KG1 (cell line): ENCODE measurements around the gene CLCF1.

Experiments used
- DNase-seq: peaks from one replicate; lab custom pipeline; 2025; lab: John Stamatoyannopoulos, UW

The CLCF1 gene

DNA sequence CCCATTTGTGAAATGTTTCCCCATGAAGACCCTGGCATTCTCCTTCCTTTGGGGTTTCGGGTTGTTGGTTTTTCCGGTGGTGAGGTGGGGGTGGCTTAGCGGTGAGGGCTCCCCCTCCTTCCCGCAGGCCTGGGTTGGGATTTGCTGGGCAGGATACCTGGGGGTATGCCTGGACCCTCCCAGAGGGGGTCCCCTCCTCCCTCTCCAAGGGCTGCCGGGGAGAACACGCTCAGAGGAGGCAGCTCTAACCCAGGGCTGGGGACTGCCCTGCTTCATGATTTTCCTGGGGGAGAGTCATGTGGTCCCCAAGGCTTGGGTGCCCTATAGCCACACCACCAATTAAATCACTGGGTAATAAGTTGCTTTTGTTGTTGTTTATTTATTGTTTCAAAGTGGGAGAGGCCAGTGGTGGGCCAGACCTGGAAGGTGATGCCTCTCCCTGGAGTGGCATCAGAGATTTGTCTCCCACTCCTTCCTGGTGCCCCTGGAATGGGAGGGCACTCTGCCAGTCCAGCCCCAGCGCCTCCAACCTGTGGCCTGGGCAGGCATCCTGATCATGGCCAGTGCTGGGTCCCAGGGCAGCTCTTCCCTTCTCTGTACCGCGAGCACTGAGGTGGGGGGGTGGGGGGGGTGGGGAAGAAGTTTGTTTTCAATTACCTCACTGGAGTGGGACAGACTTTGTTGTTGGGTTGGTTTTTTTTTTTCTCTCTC, 1.3 kb upstream of the CLCF1 start:
- no peak for DNase-seq

DNA sequence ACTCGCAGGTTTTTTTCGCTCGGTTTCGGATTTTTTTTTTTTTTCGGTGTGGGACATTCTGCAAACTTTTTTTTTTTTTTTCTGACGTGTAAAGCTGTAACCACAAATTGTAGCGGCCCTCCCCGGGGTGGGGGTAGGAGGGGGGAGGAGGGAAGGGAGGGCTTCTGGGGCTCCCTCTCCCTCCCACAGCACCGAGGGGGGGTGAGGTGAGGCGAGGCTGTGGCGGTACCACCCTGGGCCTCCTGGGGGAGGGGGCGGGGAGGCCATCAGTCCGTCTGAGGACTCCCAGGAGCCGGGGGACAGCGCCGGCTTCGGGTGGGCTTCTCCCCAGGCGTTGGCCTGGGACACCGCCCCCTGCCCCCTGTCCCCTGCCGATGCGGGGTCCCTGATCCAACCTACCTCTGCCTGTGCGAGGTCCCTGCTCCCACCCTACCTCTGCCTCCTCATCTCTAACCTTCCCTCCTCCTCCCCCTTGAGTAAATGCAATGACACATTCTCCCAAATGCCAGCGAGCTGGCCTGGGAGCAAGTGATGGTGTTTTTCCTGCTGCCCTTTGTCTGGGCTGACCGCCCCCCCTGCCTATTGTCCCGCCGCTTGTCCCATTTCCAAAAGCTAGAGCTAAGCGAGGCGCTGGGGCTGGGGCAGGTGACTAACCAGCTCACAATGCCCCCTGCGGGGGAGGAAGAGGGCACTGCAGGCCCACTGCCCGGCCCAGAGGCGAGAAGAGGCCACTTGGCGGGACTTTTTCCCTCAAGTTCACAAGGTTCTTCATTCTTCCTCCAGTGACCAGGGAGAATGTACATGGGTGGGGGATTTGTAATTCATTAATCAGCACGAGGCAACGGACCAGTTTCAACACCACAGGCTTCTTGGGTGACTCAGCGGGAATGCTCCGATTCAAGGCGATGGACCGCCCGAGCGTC, 511 bp upstream of the CLCF1 start:
- no peak for DNase-seq

DNA sequence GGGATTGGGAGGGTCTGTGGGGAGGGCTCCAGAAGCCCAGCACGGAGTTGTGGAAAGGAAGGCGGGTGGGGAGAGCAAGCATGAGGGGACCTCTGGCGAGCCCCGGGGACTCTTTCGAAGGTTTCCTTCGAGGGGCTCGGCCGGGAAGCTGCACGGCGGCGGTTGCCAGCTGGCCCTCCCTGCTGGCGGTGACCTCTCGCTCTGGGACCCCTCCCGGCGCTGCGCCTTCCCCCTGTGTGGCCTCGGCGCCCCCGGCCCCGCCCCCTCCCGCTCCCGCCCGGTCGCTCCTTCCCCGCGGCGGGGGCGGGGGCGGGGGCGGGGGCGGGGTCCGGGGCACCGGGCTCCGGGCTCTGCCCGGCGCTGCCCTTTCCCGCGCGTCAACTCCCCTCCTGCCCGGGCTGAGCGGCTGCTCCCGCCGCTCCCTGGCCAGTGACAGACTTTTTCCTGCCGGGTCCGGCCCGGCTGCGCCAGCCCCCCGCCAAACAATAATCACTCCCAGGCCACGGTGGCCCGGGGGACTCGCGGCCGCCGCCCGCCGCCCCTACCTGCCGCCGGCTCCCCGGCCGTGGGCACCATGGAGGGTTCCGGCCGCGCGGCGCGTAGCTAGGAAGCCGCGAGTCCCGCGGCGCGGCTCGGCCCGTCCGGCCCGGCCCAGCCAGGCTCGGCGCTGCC, 941 bp downstream of the CLCF1 start:
- no peak for DNase-seq

DNA sequence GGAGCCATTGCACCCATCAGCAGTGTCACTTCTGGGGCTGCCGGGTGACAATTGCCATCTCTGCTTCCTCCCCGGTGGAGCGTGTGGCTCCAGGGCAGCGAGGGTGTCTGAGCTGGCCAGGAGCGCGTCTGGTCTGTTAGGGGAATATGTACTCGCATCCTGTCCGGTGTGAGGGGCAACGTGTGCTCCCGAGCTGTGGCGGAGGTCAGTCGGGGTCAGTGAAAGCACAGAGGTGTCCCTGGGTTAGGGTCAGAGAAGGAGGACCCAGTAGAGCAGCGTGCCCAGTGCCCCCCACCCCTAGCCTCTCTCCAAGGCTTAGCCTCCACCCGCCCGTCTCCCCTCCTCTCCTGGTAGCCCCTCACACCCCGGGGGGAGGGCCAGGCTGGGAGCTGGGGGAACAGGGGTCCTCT, 1.5 kb downstream of the CLCF1 start:
- no peak for DNase-seq

DNA sequence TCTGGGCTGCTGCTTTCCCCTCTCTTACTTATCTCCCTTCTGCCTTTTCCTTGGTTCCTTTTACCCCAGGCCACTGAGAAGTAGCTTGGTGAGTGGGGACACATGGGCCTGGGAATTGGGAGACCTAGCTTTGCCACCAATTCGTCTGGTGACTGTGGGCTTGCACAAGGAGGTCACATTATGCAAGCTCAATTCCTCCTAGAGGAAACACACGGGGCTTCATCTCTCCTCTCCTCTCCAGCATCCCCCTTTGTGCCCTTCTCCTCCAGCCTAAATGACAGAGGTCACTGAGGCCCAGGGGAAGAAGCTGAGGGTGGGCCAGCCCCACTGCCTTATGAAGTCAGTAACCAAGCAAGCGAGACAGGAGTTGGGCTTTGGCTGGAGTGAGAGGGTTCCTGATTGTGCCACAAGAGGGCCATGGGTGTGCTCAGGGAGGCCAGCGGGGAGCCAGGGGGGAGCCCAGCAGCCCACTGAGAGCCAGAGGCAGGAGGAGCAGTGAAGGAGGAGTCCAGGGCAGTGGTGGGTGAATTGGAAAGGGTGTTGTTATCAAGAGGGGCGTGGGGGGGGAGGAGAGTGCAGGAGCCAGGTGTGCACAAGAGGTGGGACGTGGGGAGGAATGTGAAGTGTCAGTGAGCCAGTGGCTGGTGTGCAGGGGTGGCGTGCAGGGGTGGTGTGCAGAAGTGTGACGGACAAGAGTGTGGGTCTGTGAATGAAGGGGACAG, 2.0 kb downstream of the CLCF1 start:
- DNase-seq = no peak

DNA sequence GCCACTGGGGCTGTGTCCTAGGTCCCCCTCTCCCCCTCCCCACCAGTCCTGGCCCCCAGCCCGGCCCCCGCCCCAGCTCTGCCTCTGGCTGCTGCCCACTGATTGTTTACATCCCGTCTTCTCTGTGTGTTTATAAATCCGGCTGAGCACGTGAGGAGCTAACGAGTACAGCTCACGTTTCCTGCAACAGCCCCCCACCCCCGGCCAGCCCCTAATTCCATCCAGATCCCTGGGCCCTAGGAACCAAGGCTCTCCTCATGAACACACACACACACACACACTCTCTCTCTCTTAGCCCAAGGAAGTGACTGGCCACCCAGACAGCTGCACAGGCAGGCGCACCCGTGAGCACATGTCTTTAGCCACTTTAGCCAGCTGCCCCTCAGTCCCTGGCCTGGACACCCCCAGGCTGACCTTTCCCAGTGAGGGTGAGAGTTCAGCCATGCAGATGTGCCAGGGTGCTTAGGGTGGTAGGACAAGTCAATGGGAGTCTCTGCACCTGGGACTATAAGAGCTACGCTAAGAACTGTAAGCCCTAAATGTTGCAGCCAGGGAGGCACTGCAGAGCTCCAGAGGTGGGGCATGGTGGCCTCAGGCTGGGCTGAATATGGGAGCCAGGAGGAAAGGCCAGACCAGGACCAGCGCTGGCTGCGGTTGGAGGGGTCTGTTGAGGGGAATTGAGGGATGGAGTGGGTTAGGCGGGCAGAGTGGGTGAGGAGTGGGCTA, 2.9 kb downstream of the CLCF1 start:
- DNase-seq = no peak

DNA sequence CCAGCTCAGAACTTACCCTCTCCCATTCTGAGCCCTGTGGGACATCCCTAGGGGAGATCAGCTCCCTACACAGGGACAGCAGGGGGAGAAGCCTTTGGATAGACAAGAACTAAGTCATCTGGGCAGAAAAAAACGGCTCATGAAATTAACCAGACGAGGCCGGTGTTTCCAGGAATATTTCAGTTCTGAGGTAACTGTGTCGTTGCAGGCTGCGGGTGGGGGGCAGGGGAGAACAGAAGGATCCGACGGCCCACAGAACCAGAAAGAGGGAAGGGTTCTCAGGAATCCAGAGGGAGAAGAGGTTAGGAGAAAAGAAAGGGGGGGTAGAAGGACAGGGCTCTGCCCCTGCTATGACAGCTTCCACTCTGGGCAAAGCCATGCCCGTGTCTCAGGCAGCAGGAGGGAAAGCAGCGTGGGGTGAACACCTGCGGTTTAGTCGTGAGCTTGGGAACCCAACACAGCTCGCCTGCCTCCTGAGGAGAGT, 3.6 kb downstream of the CLCF1 start:
- no peak for DNase-seq

DNA sequence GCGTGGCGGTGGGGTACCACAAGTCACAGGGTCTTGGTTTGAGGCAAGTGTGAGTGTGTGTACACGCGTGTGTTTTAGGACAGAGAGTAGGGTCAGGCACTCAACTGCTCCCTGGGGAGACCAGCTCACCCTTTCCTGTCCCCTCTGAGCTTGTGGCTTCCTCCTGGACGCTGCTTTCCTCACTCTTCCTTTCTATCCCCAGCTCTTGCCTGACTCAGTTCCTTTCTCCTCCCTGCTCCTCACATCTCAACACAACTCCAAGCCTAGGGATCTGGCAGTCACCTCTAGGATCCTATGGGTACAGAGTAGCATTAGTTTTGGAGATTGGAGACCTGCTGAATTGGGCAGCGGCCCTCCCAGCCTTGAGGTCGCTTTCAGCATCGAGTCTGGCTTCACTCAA, 4.1 kb downstream of the CLCF1 start:
- DNase-seq = no peak

DNA sequence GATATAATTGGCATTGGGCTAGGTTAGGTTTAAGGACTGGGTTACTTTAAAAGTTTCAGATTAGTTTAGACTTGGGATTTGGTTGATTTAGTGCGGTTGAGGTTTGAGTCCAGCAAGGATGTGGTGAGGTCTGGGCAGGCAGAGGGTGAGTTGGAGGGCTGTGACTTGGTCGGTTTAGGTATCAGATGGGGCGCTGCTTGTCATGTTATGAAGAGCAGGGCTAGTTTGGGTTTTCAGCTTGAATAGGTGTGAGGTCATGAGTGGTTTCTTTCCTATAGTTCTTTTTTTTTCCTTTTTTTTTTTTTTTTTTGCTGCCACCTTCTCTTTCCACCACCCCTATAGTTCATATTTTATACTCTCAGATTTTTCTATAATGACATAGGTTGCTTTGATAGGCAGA, 4.8 kb downstream of the CLCF1 start:
- no peak for DNase-seq

DNA sequence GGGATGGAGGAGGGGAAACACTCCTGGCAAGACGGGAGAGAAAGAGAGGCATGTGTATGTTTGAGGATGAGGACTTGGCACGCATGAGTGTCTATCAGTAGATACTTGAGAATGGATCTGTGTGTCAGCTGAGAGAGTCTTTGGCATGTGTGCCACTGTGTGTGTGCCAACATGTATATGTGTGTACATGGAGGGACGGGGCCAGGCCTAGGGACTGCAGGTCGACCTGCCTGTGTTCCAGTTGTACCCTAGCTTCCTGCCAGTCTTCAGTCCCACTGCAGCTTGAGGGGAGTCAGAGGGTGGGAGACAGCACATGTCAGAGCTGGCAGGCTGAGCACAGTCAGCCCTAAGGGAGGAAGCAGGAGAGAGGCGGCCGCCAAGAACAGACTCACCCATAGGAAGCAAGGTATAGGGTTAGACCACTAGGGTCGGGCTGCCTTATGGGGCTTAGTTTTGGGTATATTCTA, 5.6 kb downstream of the CLCF1 start:
- DNase-seq = no peak

DNA sequence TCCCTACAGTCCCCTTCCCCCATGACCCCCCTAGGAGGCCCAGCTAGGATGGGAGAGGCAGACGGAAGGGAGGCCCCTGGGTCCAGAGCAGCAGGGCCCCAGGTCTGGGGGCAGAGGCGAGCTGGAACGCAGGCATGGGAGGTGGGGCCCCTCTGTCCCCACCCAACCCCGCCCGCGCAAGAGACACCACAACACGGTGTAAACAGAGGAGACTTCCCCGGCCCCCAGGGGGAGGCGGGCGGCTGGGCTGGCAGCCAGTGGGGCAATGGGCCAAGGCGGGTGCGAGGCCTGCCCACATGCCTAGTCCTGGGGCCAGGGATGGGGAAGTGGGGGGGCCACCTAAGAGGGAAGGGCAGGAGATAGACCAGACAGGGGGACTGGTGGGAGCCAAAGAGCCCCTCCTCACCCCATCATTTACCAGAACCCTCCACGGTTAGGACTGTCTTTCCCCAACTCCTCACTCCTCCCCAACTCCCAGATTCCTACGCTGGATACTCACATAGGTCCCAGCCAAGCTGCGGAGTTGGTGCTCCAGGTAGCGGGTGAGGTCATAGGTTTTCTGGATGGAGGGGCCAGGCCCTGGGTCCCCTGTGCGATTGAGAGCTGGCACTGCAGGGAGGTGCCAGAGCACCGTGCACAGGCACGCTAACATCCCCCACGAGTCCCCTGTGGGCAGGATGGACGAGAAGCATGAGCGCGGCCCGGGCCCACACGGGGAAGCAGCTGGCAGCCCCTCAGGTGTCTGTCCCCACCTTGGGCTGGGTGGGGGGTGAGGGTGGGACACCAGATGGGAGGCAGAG, 6.2 kb downstream of the CLCF1 start:
- DNase-seq = no peak

DNA sequence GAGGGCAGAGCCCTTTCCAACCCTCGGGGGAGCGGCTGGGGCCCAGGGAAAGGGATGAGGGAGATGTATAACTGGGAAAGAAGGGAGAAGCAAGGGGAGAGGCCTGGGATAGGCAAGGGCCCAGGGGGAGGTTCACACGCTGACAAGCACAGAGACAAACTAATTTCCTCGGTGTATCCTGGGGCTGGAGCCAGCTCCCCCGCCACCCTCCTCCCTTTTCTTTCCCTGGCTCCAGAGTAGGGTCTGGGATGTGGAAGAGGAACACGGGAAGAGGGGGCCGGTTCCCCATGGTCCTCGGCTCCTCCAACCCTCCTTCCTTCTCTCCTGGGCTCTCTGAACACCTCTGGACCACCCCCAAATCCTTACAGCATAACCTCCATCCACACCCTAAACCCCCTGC, 6.9 kb downstream of the CLCF1 start:
- no peak for DNase-seq

DNA sequence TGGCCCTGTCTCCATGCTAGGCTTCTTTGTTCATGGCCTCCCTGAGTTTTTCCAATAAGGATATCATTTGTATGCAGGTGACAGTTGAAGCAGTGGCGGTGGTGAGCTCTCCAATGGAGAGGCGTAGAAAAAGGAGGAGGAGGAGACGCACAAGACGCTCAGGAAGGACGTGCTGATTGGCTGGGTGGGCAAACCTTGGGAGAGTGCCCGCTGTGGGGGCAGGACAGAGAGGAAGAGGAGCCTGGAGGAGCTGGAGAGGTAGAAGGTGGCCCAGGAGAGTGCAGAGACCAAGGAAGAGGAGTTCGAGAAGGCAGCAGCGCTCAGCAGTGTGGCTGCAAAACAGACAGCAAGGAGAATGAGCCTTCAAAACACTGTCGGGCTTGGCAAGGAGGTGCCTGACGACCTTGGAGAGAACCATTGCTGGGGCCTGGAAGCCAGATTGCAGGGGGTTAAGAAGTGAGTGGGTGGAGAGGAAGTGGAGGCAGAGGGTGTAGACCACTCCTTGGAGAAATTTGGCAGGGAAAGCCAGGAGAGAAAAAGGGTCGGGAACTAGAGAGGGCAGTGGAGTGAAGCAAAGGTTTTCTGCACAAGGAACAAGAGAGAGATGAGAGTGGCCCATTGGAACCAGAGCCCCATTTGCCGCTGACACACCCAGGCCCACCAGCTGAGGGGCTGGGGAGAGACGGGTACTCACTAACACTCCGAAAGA, 7.5 kb downstream of the CLCF1 start:
- DNase-seq = no peak

DNA sequence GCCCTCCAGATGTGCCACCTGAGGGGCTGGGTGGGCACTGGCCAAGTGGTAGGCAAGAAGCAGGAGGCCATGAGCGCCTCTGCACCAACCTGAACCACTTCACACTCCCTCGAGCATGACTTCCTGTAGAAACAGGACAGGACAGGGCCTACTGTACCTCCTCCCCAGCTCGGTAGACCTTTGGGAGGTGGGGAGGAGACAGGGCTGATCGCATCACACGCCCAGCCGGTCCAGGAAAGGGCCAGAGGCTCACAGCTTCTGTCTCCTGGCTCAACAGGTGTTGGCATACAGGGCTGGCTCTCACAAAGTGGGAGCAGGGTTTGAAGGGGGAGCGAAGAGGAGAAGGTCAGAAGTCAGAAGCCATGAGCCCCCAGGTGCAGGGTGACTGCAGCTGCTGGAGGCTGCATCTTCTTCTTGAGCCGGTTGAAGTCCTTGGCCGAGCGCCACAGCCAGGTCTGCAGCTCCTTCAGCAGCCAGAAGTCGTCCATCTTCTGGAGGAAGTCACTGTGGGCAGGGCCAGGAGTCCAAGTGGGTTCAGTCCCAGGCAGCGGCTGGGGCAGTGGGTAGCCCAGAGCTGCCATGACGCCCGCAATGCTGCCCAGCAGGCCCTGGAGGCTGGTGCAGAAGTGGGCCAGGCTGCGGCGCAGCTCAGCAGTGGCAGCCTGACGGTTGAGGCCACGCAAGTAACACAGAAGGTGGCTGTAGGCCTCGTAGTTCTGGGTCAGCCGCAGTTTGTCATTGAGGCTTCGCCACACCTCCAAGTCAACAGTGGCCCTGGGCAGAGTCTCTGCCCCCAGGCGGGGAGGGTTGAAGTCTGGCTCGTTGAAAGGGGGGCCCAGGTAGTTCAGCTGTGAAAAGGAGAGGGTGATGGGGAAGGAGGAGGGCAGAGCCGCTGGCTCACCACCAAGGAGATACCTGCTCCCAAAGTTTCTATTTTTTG, 8.3 kb downstream of the CLCF1 start:
- DNase-seq = no peak

DNA sequence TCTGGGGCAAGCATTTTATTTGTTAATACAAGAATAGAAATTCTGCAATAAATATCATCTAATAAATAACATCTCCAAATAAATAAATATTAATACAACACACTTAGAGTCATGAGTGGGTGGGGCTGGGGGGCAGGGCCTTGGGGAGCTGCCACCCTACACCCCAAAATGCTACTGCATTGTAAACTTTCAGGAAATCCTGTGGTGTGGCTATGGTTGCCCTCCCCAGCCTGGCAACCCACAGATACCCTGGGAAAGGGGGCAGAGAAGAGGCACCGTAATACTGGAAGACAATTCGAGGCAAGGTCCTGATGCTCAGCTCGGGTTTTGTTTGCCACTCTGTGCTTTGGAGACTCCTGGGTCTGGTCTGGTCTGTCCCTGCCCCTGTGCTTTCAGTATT, 9.2 kb downstream of the CLCF1 start:
- no peak for DNase-seq

DNA sequence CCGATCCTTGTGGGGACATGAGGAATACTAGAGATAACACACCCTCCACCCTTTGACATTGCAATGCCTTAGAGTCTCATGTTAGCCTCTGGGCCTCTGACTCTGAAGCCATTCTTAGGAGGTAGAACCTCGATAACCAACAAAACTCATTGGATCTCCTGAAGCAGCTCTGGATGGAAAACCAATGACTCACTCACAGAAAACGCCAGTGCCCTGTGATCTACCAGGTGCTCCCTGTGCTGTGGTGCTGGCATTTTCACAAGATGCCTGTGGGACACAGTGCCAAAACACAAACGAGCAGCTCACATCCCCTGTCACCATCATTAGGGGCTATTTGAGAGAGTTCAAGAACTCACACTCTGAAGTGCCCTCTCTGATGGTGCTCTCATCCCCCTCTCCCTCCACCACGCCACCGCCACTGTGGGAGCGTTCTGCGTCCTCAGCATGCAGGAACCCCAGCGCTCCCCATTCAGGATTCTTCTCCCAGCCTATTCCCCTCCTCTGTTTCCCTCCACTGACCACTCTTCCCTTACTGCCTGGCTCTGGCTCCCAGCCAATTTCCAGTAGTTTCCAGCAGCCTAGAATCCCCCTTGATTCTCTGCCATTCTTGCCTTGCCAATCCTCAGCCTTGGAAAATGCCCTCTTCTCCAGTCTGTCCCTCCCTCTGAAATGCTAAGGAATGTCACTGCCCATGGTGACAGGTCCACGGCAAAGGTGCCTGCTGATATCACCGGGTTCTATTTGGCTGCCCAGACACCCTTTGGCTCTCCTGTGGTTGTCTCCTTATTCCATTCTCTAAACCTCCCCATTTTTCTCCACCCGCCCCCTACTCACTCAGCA, 15.3 kb downstream of the CLCF1 start:
- no peak for DNase-seq

DNA sequence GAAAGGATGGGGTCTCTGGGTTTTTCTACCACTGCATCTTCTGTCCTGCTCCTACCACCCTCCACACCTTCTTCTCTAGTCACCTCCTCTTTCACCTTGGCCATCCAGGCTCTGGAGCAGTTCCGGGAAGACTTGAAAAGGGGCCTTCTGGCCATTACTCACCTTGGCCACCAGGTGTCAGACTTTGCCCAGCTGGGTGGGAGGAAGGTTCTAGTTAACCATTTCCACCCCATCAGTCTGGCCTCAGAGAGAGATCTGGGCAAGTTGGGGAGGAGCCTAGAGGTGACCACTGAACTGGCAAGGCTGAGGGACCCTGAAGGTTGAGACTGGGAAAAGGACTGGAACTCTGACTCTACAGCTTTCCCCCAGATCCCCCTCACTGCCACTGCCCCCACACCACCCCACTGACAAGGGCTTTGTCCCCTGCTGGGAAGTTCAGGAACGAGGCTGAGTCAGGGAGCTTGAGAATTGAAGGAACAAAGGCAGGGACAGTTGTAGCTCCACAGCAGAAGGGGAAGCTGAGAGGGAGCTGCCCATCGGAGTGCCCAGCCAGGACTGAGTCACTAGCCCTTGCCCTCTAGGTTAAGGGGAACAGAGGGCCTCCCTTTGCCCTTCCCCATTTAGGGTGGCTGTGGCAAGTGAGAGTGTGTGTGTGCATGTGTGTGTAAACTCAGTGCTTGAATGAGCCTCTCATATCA, 16.4 kb downstream of the CLCF1 start:
- DNase-seq = peak; percentile 72
